HG02943 (cell line): ENCODE measurements around the gene ZNF835.

Experiments
- ATAC-seq: cut with Tn5 transposase; IDR thresholded peaks from one replicate; pipeline ENCODE4 v1.9.1; 2021; ENCODE audit warnings: mild to moderate bottlenecking, low read depth, moderate library complexity; ENCODE audit not compliant: unreplicated experiment

ZNF835 gene

DNA sequence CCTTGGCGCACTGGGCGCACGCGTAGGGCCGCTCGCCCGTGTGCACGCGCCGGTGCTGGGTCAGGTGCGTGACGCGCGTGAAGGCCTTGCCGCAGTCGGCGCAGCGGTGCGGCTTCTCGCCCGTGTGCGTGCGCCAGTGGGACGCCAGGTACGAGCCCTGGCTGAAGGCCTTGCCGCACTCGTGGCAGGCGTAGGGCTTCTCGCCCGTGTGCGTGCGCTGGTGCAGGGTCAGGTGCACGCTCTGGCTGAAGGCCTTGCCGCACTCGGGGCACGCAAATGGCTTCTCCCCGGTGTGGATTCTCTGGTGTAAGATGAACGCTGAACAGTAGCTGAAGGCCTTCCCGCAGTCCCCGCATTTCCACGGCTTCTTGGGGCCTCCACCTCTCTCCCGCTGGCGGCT lies 7.0 kb downstream of the ZNF835 start:
- no peak for ATAC-seq

DNA sequence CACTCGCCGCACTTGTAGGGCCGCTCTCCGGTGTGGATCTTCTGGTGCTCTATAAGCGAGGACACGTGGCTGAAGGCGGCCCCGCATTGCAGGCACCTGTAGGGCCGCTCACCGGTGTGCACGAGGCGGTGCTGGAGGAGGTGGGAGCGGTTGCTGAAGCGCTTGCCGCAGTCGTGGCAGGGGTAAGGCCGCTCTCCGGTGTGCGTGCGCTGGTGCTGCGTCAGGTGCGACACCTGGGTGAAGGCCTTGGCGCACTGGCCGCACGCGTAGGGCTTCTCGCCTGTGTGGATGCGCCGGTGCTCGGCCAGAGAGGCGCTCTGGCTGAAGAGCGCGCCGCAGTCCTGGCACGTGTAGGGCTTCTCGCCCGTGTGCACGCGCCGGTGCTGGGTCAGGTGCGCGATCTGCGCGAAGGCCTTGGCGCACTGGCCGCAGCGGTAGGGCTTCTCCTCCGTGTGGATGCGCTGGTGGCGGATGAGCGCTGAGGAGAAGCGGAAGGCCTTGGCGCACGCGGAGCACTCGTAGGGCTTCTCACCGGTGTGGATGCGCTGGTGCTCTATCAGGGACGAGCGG lies 7.5 kb downstream of the ZNF835 start:
- ATAC-seq, result no peak

DNA sequence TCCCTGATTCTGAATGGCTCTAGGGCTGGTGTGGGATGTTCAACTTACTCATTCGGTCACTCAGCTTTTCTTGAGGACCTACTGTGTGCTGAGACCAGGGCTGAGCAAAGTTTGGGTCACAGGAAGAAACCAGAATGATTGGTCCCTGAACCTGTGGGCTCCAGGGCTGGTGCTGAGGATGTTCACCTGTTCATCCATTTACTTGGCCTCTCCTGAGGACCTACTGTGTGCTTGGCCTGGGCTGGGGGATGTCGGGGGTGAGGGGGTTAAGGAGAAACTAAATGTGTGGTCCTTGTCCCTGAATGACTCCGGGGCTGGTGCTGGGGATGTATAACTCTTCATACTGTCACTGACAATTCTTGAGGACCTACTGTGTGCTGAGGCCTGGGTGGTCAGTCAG lies 10.3 kb downstream of the ZNF835 start:
- ATAC-seq, result no peak

DNA sequence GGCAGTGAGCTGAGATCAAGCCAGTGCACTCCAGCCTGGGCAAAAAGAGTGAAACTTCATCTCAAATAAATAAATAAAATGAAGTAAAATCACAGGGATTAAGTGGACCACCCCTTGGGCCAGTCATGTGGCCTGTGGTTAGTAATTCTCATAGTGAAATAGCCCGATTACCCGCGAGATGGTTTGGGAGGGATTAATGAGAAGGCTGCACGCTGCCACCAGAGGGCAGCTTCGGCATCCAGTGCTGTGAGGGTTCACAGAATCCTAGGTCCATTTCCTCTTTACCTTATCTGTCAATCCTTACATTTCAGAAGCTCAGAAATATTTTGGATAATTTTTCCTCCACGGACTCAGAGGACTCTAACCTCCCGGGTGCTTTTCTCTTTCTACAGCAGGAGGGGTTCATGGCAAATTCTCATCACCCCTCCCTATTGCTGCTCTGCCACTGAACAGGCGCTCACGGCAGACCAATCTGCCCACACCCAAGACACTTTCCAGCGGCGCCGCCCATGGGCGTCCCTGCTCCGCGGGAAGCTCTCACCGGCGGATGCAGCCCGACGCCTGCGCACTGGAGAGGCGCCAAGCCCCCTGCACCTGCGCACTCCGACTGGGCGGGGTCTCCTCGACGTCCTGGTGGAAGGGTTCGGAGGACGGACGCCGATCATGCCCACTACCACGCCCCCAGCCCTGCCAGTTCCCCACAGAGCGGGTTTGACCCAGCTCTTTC lies 11.0 kb downstream of the ZNF835 start:
- no peak for ATAC-seq

- no peak for ATAC-seq
These were observed 17.4 kb downstream of the ZNF835 start for GRCh38 chr19:56654151-56654550.

DNA sequence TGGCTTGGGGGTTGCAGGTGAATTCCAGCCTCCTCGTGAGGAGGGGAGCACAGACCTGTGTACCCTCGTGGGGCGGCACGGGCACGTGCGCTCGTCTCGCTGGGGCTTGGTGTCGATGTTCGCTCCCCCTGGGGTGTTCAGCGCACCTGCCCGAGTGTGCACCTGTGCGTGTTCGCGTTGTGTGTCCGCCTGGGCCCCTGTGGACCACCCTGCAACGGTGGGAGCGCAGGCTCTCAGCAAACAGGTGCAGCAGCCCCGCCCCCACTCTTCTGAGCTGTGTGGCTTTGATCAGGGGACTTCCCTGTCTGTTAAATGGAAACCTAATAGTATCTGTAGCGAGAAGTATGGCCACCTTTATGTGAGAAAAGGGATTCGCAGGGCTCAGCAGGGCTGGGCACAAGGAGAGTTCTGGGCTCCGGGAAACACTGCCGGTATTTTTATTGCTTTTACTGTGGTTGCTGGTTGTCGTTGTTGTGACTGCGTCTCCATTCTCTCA lies 28.0 kb downstream of the ZNF835 start:
- ATAC-seq, result no peak

- ATAC-seq, result no peak
These were observed 28.7 kb downstream of the ZNF835 start, which contains the start of gene SMIM17 for GRCh38 chr19:56642711-56643459. Gene SMIM17 (plus strand): TSS chr19:56643159. CDS start chr19:56645668, 2,509 bp downstream.

- ATAC-seq, result no peak
These were observed 32.3 kb downstream of the ZNF835 start for GRCh38 chr19:56639217-56639616.

DNA sequence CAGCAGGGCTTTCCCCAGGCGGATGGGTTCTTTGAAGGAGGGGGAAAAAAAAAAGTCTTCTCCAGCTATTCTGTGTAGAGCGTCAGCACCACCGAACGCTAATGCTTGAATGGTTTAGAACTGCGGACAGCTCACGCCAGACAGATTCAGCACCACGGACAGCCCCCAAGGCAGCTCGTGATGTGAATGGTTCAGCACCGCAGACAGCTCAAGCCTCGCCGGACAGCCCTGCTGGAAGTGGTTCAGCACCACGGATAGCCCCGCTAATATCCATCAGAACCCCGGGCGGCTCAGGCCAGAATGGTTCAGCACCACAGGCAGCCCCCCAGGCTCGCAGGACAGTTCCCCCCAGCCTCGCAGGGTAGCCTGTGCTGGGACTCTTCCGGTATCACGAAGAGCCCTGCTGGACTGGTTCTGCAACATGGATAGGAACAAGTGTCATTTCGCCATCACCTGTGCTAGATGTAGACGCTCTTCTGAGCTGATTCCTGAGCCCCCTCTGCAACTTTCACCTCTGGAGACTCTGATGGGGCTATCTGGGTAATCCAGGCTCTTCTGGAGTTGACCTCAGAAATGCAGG lies 33.5 kb downstream of the ZNF835 start:
- ATAC-seq, result no peak

DNA sequence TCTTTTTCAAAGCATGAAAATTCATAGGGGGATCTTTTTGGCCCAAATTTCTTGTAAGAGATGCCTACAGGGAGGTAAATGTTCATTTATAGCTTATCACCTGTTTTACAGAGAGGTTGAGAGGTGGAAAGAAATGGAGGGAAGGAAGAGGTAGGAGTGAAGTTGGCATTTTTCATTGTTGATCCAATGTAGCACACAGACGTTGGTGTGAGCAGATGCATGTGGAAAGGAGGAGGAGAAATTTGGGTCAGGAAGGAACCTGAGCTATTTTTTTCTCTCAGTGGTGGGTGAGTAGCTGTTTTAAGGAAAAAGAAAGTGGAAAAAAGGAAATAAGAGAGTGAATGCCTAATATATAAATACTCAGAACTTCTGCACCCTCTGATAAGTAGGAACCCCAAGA lies 38.5 kb downstream of the ZNF835 start:
- ATAC-seq, result no peak

- no peak for ATAC-seq
These were observed 45.8 kb downstream of the ZNF835 start for GRCh38 chr19:56625708-56626107.

DNA sequence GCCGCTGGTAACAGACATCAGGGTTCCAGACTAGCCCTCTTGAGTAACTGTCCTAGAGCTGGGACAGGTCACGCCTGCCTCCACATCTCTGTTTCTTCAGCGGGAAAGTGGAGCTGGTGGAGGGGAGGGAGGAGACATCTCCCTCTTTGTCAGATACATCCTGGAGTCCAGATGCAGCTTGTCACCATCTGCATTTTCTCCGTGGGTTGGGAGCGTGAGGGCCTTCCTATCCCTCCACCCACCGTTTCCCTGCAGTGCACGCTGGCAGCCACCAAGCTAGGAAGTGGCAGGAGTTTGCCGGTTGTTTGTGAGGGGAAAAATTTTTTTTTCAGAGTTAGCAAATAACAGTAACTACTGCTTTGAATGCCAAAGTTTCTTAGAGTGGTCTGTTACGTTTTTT lies 48.6 kb downstream of the ZNF835 start:
- no peak for ATAC-seq

DNA sequence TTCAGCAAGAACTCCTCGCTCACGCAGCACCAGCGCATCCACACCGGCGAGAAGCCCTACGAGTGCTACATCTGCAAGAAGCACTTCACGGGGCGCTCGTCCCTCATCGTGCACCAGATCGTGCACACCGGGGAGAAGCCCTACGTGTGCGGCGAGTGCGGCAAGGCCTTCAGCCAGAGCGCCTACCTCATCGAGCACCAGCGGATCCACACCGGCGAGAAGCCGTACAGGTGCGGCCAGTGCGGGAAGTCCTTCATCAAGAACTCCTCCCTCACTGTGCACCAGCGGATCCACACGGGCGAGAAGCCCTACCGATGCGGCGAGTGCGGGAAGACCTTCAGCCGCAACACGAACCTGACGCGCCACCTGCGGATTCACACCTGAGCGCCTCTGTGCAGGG lies 49.2 kb downstream of the ZNF835 start:
- ATAC-seq, result no peak

GRCh38 chr19:56619121-56619520 lies 52.4 kb downstream of the ZNF835 start:
- ATAC-seq, result no peak

DNA sequence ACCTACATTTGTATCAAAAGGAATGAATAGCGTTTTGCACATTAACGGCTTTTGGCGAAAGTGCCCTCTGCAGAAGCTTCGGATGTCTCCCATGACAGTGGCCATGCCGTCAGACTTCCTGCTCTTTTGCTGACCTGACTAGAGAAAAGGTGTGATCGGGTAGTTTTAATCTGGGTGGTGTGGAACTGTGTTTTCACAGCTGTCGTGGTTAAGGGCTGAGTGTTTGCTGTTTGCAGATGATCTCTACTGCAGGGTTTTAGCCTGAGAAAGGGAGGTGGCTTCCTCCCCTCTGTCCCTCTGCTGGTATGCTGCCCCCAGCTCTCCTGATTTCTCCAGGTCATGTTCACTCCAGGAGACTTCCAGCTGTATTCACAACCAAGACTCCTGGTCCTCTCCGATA lies 54.0 kb downstream of the ZNF835 start:
- ATAC-seq, result no peak

DNA sequence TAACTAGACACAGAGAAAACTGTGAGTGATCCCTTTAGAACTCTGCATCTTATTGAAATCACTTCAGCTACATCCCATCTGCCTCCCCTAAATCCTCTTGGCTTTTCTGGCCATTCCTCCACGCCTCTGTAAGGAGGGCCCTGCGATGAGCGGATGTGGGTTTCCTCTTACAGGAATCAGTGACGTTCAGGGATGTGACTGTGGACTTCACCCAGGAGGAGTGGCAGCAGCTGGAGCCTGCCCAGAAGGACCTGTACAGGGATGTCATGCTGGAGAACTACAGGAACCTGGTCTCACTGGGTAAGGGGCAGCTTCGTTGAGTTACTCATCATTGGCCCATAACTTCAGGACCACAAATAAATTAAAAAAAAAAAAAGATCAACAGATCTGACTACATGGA lies 57.9 kb downstream of the ZNF835 start:
- ATAC-seq, result no peak

DNA sequence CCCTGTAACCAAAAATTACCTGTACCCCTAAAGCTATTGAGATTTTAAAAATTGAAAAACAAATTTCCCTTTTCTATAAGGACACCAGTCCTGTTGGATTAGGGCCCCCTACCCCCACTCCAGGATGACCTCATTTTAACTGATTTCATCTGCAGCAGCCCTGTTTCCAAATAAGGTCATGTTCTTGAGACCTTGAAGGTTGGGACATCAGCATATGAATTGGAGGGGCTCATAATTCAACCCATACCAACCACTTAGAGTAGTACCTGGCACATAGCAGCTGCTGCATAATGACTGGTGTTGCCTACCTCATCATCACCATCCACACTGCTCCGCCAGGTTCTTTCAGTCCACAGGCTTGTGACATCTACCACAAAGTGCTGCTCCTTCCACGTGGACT lies 58.8 kb downstream of the ZNF835 start:
- no peak for ATAC-seq
